Keratinocyte (primary cell): ENCODE measurements around the gene TMEM125. TPM values are rescaled to one million over a fixed set of nuclear protein-coding genes. Genes with fewer than 3 reads are reported as not detected.

Experiments used
- DNase-seq: peaks from one replicate; pipeline ENCODE4 v3.0.0-alpha.2; 2011; ENCODE audit warnings: low read depth, missing footprints, low spot score
- FAIRE-seq: peaks from 2 replicates; lab custom pipeline; 2011; peaks lifted over from hg19 to GRCh38; lab: Jason Lieb, UNC
- H2AFZ ChIP-seq: 2 replicates; pipeline ENCODE4 v1.6.0; 2012; ENCODE audit warnings: low read length, control low read depth, inconsistent platforms; ENCODE audit not compliant: control insufficient read depth
- H3K27ac ChIP-seq: 2 replicates; pipeline ENCODE4 v1.5.1; 2011; ENCODE audit warnings: low read length; ENCODE audit not compliant: control insufficient read depth, insufficient read depth
- H3K27me3 ChIP-seq: 3 replicates; pipeline ENCODE4 v1.6.0; 2011; ENCODE audit warnings: low read length; ENCODE audit not compliant: control insufficient read depth, insufficient read depth; ENCODE audit errors: extremely low read depth
- H3K36me3 ChIP-seq, 2 experiments: 2 replicates in 1 of 2; 3 replicates in 1 of 2; pipeline ENCODE4 v1.5.1; 2011; ENCODE audit warnings: low read length in 2 of 2, mild to moderate bottlenecking in 1 of 2; ENCODE audit not compliant: control insufficient read depth in 2 of 2, insufficient read depth in 2 of 2; ENCODE audit errors: extremely low read depth in 1 of 2
- H3K4me1 ChIP-seq: 3 replicates; pipeline ENCODE4 v1.5.1; 2011; ENCODE audit warnings: low read length; ENCODE audit not compliant: control insufficient read depth, insufficient read depth; ENCODE audit errors: extremely low read depth
- H3K4me2 ChIP-seq: 3 replicates; pipeline ENCODE4 v1.6.0; 2011; ENCODE audit warnings: low read depth, low read length; ENCODE audit not compliant: control insufficient read depth, insufficient read depth; ENCODE audit errors: extremely low read depth
- H3K4me3 ChIP-seq, 3 experiments: fragments of 200-600 bp in 1 of 3; sonication (generic) in 1 of 3; 2 replicates in 2 of 3; 3 replicates in 1 of 3; pipeline ENCODE4 v1.5.1; 2011 to 2016; ENCODE audit warnings: low read length in 3 of 3, mild to moderate bottlenecking in 3 of 3, control low read depth in 2 of 3, inconsistent platforms in 1 of 3, low read depth in 1 of 3, mixed read lengths in 1 of 3, mixed run types in 1 of 3, moderate library complexity in 1 of 3; ENCODE audit not compliant: control insufficient read depth in 2 of 3, insufficient read depth in 2 of 3; ENCODE audit errors: extremely low read depth in 1 of 3
- H3K79me2 ChIP-seq: 2 replicates; pipeline ENCODE4 v1.6.0; 2012; ENCODE audit warnings: low read length; ENCODE audit not compliant: control insufficient read depth, insufficient read depth
- H3K9ac ChIP-seq: 3 replicates; pipeline ENCODE4 v1.6.0; 2011; ENCODE audit warnings: low read length; ENCODE audit not compliant: control insufficient read depth, insufficient read depth; ENCODE audit errors: extremely low read depth
- H3K9me1 ChIP-seq: 3 replicates; pipeline ENCODE4 v1.6.0; 2011; ENCODE audit warnings: low read length; ENCODE audit not compliant: control insufficient read depth, insufficient read depth; ENCODE audit errors: extremely low read depth
- H3K9me3 ChIP-seq: 2 replicates; pipeline ENCODE4 v1.5.1; 2012; ENCODE audit warnings: low read depth, low read length; ENCODE audit not compliant: control insufficient read depth
- H4K20me1 ChIP-seq: 3 replicates; pipeline ENCODE4 v1.6.0; 2011; ENCODE audit warnings: low read length; ENCODE audit not compliant: control insufficient read depth, insufficient read depth; ENCODE audit errors: extremely low read depth
- EZH2 ChIP-seq: IDR thresholded peaks from one replicate; pipeline ENCODE4 v1.6.1; 2012; ENCODE audit warnings: inconsistent platforms, mild to moderate bottlenecking, low read length, moderate library complexity
- dilution Hi-C: fragments of 300-500 bp; cut with MboI; formaldehyde crosslinking; loops from one replicate; pipeline ENCODE4 v1.7.0; 2020; ENCODE audit warnings: low sequenced_read_pairs; ENCODE audit not compliant: extremely low pct_ligation_motif_present
- polyA plus RNA-seq, 5 experiments: library from polyadenylated mRNA; depleted of rRNA in 3 of 5; stranded (reverse) in 3 of 5; stranded (forward) in 1 of 5; unstranded in 1 of 5; fragments of >200 nt; gene quantifications; 1 replicate in 1 of 5; 2 replicates in 3 of 5; 3 replicates in 1 of 5; pipeline versions ENCODE4 v1.2.1 to v1.2.3, GENCODE V29; 2011 to 2012; ENCODE audit warnings: missing spikeins in 2 of 5, low read depth in 1 of 5, low replicate concordance in 1 of 5
- TF ChIP-seq, protein P1 (sequence below), 3 experiments: IDR thresholded peaks in 1 of 3; conservative IDR thresholded peaks in 1 of 3; optimal IDR thresholded peaks in 1 of 3; 2 replicates in 2 of 3; 3 replicates in 1 of 3; pipeline versions ENCODE3 to v1.5.1; 2011; ENCODE audit warnings: low read length in 3 of 3, mild to moderate bottlenecking in 3 of 3, moderate library complexity in 2 of 3, control low read depth in 1 of 3, inconsistent platforms in 1 of 3; ENCODE audit not compliant: insufficient read depth in 2 of 3; ENCODE audit errors: extremely low read depth in 1 of 3

The TMEM125 gene
- polyA plus RNA-seq, 1 donor (not counting 4 experiments of a cell fraction or from before 2014, with no cell fraction given), result 0.92 TPM

- Histone ChIP-seq H3K9me3 (no peaks in the 10 kb centered on the region), H4K20me1 (no peaks in the 10 kb centered on the region), H3K9me1 (no peaks in the 10 kb centered on the region), H3K4me1 (peaks cover 6% of the 10 kb centered on the region), H3K4me3 (no peak overlapping the region), H3K36me3 (no peaks in the 10 kb centered on the region), H3K27ac (no peak overlapping the region), H3K9ac (no peak overlapping the region), H3K4me2 (no peak overlapping the region), H2AFZ (no peak overlapping the region), H3K27me3 (no peaks in the 10 kb centered on the region), H3K79me2 (no peaks in the 10 kb centered on the region)
- TF ChIP-seq, protein P1, sequence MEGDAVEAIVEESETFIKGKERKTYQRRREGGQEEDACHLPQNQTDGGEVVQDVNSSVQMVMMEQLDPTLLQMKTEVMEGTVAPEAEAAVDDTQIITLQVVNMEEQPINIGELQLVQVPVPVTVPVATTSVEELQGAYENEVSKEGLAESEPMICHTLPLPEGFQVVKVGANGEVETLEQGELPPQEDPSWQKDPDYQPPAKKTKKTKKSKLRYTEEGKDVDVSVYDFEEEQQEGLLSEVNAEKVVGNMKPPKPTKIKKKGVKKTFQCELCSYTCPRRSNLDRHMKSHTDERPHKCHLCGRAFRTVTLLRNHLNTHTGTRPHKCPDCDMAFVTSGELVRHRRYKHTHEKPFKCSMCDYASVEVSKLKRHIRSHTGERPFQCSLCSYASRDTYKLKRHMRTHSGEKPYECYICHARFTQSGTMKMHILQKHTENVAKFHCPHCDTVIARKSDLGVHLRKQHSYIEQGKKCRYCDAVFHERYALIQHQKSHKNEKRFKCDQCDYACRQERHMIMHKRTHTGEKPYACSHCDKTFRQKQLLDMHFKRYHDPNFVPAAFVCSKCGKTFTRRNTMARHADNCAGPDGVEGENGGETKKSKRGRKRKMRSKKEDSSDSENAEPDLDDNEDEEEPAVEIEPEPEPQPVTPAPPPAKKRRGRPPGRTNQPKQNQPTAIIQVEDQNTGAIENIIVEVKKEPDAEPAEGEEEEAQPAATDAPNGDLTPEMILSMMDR (optimal IDR thresholded peaks at IDR 0.05 in 1 of 3, IDR thresholded peaks at IDR 0.05 in 1 of 3, conservative IDR thresholded peaks at IDR 0.05 in 1 of 3; ENCODE audit: extremely low read depth in 1 of 3, insufficient read depth in 2 of 3, low read length in 3 of 3), result no peak
- TF ChIP-seq EZH2, result no peak
- FAIRE-seq, result no peak
- DNase-seq, result no peak
- dilution Hi-C loops, result no loop called here
These were observed 26.5 kb upstream of the TMEM125 start for GRCh38 chr1:43243299-43243698.

GRCh38 chr1:43246466-43247213 is 23.1 kb upstream of the TMEM125 start:
- Histone ChIP-seq H4K20me1 (no peaks in the 10 kb centered on the region), H3K27ac (no peak overlapping the region), H3K9me1 (no peaks in the 10 kb centered on the region), H3K27me3 (no peaks in the 10 kb centered on the region), H3K4me3 (no peak overlapping the region), H3K36me3 (no peaks in the 10 kb centered on the region), H3K9ac (no peak overlapping the region), H2AFZ (no peak overlapping the region), H3K9me3 (no peaks in the 10 kb centered on the region), H3K4me2 (no peak overlapping the region), H3K4me1 (peaks cover 2% of the 10 kb centered on the region), H3K79me2 (no peaks in the 10 kb centered on the region)
- dilution Hi-C loops, result no loop called here
- DNase-seq (no peak), FAIRE-seq (no peak)
- no peak for TF ChIP-seq EZH2
- TF ChIP-seq, protein P1 (optimal IDR thresholded peaks at IDR 0.05 in 1 of 3, IDR thresholded peaks at IDR 0.05 in 1 of 3, conservative IDR thresholded peaks at IDR 0.05 in 1 of 3; ENCODE audit: extremely low read depth in 1 of 3, insufficient read depth in 2 of 3, low read length in 3 of 3), result no peak
